Neural cell (in vitro differentiated cells): ENCODE results near the gene COMMD8.

ENCODE experiments used
- POLR2AphosphoS5 ChIP-seq: IDR thresholded peaks from 2 replicates; pipeline ENCODE4 v1.6.1; 2012
- TAF1 ChIP-seq: IDR thresholded peaks from 2 replicates; pipeline ENCODE4 v1.6.1; 2012; ENCODE audit warnings: low read depth
- TF ChIP-seq, protein P1 (sequence below): fragments of 450-650 bp; IDR thresholded peaks from 2 replicates; pipeline ENCODE4 v1.5.1; 2014; ENCODE audit warnings: antibody characterized with exemption, mild to moderate bottlenecking, moderate library complexity; ENCODE audit not compliant: poor library complexity, severe bottlenecking

DNA sequence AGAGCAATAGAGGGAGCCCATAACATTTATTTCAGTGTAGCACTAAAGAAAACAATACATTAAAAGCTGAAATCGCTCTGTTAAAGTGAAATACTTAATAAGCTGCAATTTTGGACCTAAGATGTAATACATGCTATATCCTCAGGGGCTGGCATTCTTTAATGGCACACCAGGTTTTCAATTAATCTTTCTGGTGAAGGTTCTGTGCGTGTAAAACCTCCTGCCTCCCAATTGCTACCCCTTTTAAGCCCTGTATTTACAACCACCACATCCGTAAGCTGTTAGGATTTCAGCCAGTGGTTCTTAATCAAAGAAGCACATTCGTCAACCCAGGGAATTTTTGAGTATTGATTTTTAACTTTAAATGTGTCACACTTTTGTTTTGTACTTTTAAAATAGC is 7.6 kb upstream of the COMMD8 start:
- TF ChIP-seq POLR2AphosphoS5 (no peak), TAF1 (no peak)
- TF ChIP-seq, protein P1, sequence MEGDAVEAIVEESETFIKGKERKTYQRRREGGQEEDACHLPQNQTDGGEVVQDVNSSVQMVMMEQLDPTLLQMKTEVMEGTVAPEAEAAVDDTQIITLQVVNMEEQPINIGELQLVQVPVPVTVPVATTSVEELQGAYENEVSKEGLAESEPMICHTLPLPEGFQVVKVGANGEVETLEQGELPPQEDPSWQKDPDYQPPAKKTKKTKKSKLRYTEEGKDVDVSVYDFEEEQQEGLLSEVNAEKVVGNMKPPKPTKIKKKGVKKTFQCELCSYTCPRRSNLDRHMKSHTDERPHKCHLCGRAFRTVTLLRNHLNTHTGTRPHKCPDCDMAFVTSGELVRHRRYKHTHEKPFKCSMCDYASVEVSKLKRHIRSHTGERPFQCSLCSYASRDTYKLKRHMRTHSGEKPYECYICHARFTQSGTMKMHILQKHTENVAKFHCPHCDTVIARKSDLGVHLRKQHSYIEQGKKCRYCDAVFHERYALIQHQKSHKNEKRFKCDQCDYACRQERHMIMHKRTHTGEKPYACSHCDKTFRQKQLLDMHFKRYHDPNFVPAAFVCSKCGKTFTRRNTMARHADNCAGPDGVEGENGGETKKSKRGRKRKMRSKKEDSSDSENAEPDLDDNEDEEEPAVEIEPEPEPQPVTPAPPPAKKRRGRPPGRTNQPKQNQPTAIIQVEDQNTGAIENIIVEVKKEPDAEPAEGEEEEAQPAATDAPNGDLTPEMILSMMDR, result no peak
